Neural progenitor cell (in vitro differentiated cells): ENCODE data around the gene PYGO2.

Source experiments
- CTCF ChIP-seq: fragments of 200-600 bp; sonication (generic); IDR thresholded peaks from 2 replicates; pipeline ENCODE4 v1.5.1; 2017; ENCODE audit warnings: antibody characterized with exemption, mild to moderate bottlenecking
- EZH2 ChIP-seq: fragments of 200-600 bp; sonication (generic); IDR thresholded peaks from 2 replicates; pipeline ENCODE4 v1.6.1; 2017; ENCODE audit warnings: antibody characterized with exemption, mild to moderate bottlenecking, moderate library complexity

- no peak for TF ChIP-seq CTCF
- no peak for TF ChIP-seq EZH2
Measured at GRCh38 chr1:155011004-155011416, 49.4 kb upstream of the PYGO2 start.
